ENCODE measurements around the gene COL6A3. TPM values are rescaled to one million over a fixed set of nuclear protein-coding genes. Genes with fewer than 3 reads are reported as not detected.

COL6A3 gene
- total RNA-seq, 1 donor from 2014 or later: 4.9 TPM

- no peak for DNase-seq (ENCODE audit: low read depth, low spot score)
- Mint-ChIP-seq H3K4me1 (peaks cover 14% of the 10 kb centered on the region), H3K27me3 (ENCODE audit: low read depth) (peaks cover 16% of the 10 kb centered on the region), H3K9me3 (peaks cover 2% of the 10 kb centered on the region), H3K4me3 (no peak overlapping the region), H3K27ac (ENCODE audit: unreplicated experiment) (no peak overlapping the region), H3K36me3 (ENCODE audit: low read depth) (no peaks in the 10 kb centered on the region)
- TF ChIP-seq CTCF (conservative IDR thresholded peaks at IDR 0.05): no peak
These were observed 16.9 kb upstream of the COL6A3 start for GRCh38 chr2:237430861-237431260.

GRCh38 chr2:237429753-237430152, 15.8 kb upstream of the COL6A3 start:
- Mint-ChIP-seq H3K36me3 (ENCODE audit: low read depth) (no peaks in the 10 kb centered on the region), H3K27me3 (ENCODE audit: low read depth) (peaks cover 23% of the 10 kb centered on the region), H3K4me3 (no peak overlapping the region), H3K4me1 (peaks cover 14% of the 10 kb centered on the region), H3K9me3 (peaks cover 2% of the 10 kb centered on the region), H3K27ac (ENCODE audit: unreplicated experiment) (no peak overlapping the region)
- DNase-seq (ENCODE audit: low read depth, low spot score): no peak
- TF ChIP-seq CTCF (conservative IDR thresholded peaks at IDR 0.05): no peak

- TF ChIP-seq CTCF (conservative IDR thresholded peaks at IDR 0.05): no peak
- no peak overlapping the region for H3K4me3 Mint-ChIP-seq
- no peaks in the 10 kb centered on the region for H3K36me3 Mint-ChIP-seq (ENCODE audit: low read depth)
- DNase-seq (ENCODE audit: low read depth, low spot score): no peak
- no peak overlapping the region for H3K27ac Mint-ChIP-seq (ENCODE audit: unreplicated experiment)
- peaks cover 7% of the 10 kb centered on the region for H3K4me1 Mint-ChIP-seq
- H3K27me3 Mint-ChIP-seq (ENCODE audit: low read depth): peaks cover 30% of the 10 kb centered on the region
- peaks cover 2% of the 10 kb centered on the region for H3K9me3 Mint-ChIP-seq
These were observed 14.0 kb upstream of the COL6A3 start for GRCh38 chr2:237427769-237428506.

- TF ChIP-seq CTCF (conservative IDR thresholded peaks at IDR 0.05): no peak
- DNase-seq (ENCODE audit: low read depth, low spot score): no peak
- H3K4me3 Mint-ChIP-seq: no peak overlapping the region
- no peak overlapping the region for H3K27ac Mint-ChIP-seq (ENCODE audit: unreplicated experiment)
- no peaks in the 10 kb centered on the region for H3K36me3 Mint-ChIP-seq (ENCODE audit: low read depth)
- H3K9me3 Mint-ChIP-seq: peaks cover 2% of the 10 kb centered on the region
- peaks cover 3% of the 10 kb centered on the region for H3K4me1 Mint-ChIP-seq
- H3K27me3 Mint-ChIP-seq (ENCODE audit: low read depth): peaks cover 35% of the 10 kb centered on the region
These were observed 12.6 kb upstream of the COL6A3 start for GRCh38 chr2:237426517-237426916.

- H3K4me3 Mint-ChIP-seq: no peak overlapping the region
- H3K27ac Mint-ChIP-seq (ENCODE audit: unreplicated experiment): no peak overlapping the region
- TF ChIP-seq CTCF (conservative IDR thresholded peaks at IDR 0.05): no peak
- H3K9me3 Mint-ChIP-seq: peaks cover 2% of the 10 kb centered on the region
- no peak for DNase-seq (ENCODE audit: low read depth, low spot score)
- H3K4me1 Mint-ChIP-seq: peaks cover 6% of the 10 kb centered on the region
- H3K36me3 Mint-ChIP-seq (ENCODE audit: low read depth): no peaks in the 10 kb centered on the region
- peaks cover 39% of the 10 kb centered on the region for H3K27me3 Mint-ChIP-seq (ENCODE audit: low read depth)
These were observed 11.4 kb upstream of the COL6A3 start for GRCh38 chr2:237425320-237425719.
